WI38 (cell line): ENCODE results near the gene CTBP1.

ENCODE experiments used
- H3K4me3 ChIP-seq: 2 replicates; pipeline ENCODE4 v1.5.1; 2011; ENCODE audit warnings: low read depth, mild to moderate bottlenecking, control low read depth, low read length
- CTCF ChIP-seq: IDR thresholded peaks from 2 replicates; pipeline ENCODE4 v1.5.1; 2012; ENCODE audit warnings: low read depth, mild to moderate bottlenecking, control low read depth, low read length

Gene CTBP1

DNA sequence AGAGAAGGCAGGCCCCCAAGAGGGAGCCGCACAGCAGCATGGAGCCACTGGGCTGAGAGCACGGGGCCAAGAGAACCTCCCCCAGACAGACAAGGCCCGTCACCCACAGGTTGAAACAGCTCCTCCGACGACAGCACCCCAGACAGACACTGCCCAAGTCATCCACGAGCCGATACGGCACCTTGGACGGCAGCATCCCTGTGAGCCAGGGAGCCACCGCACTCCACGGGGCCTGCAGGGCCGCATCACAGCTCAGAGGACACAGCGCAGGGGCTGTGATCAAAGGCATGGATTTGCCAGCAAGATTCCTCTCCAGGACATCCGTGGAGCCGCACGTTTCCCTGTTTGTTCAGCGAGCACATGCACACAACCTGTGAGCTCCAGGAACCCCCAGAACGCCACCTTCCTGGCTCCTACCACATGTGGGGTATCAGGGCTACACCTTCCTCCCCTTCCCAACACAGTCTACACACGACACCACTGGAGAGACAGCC lies 3.9 kb downstream of the CTBP1 start:
- TF ChIP-seq CTCF: no peak

GRCh38 chr4:1244081-1244977 lies 4.6 kb downstream of the CTBP1 start:
- TF ChIP-seq CTCF: no peak
- H3K4me3 ChIP-seq: no peak overlapping the region

More for the DNA sequence above, 3.9 kb downstream of the CTBP1 start:
- H3K4me3 ChIP-seq: no peak overlapping the region

GRCh38 chr4:1243451-1244080 lies 5.4 kb downstream of the CTBP1 start:
- TF ChIP-seq CTCF: no peak
- no peak overlapping the region for H3K4me3 ChIP-seq

- no peak overlapping the region for H3K4me3 ChIP-seq
- no peak for TF ChIP-seq CTCF
These were observed 6.2 kb downstream of the CTBP1 start for GRCh38 chr4:1242506-1243450.

DNA sequence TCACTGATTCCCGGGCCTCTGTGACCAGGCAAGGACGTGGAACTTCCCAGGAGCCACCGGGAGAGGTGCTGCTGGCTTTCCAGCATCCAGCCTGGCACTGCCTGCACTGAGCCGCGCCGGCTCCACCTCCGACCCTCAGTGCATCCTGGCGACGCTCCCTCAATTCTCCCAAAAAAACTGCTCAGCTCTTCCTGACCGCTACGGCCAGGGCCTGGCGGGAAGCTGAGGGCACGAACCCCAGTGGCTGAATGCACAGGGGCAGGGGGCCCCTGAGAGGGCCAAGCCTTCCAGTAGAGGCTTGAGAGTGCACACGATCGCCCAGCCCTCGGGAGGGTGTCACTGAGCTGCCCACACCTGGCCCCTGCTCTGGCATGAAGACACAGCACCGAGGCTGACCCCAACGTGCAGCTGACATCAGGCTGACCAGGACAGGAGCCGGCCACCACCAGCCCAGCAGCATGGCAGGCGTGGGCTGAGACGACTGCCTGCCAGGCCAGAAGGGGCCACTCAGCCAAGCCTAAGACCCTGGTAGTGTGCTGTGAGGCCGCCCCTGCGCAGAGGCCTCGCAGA lies 6.9 kb downstream of the CTBP1 start:
- H3K4me3 ChIP-seq: no peak overlapping the region
- no peak for TF ChIP-seq CTCF

GRCh38 chr4:1241466-1241935 lies 7.4 kb downstream of the CTBP1 start:
- no peak for TF ChIP-seq CTCF
- H3K4me3 ChIP-seq: no peak overlapping the region
